Natural killer cell (primary cell): ENCODE results near the gene KCNH3. TPM values are rescaled to one million over a fixed set of nuclear protein-coding genes. Genes with fewer than 3 reads are reported as not detected.

Experiments
- ATAC-seq, 3 donors: fragments of 150-1000 bp in 2 of 3; fragments of 200-7000 bp in 1 of 3; cut with Tn5 transposase; 1 replicate in 1 of 3; 2 replicates in 2 of 3; pipeline ENCODE4 v1.10.0; 2021; ENCODE audit warnings: mild to moderate bottlenecking in 2 of 3, moderate library complexity in 2 of 3
- DNase-seq, 2 donors: peaks; one replicate each; pipeline versions ENCODE4 v3.0.0 to v3.0.0-alpha.2; 2013 to 2021; ENCODE audit warnings: mixed read lengths in 1 of 2
- H3K27ac ChIP-seq: one replicate; pipeline ENCODE4 v1.5.1; 2013; ENCODE audit warnings: mild to moderate bottlenecking, low read length
- H3K27me3 ChIP-seq: one replicate; pipeline ENCODE4 v1.6.1; 2013; ENCODE audit warnings: low read length; ENCODE audit not compliant: control insufficient read depth, insufficient read depth
- H3K36me3 ChIP-seq: one replicate; pipeline ENCODE4 v1.6.1; 2013; ENCODE audit warnings: low read length; ENCODE audit not compliant: control insufficient read depth, insufficient read depth
- H3K4me1 ChIP-seq: one replicate; pipeline ENCODE4 v1.6.1; 2013; ENCODE audit warnings: low read length; ENCODE audit not compliant: control insufficient read depth, insufficient read depth
- H3K4me3 ChIP-seq: one replicate; pipeline ENCODE4 v1.5.1; 2013; ENCODE audit warnings: low read length
- H3K9me3 ChIP-seq: one replicate; pipeline ENCODE4 v1.6.1; 2013; ENCODE audit warnings: low read length; ENCODE audit not compliant: control insufficient read depth, insufficient read depth
- H3K27ac Mint-ChIP-seq, 2 donors: one replicate each; pipeline ENCODE4 v1.8.0; 2022; ENCODE audit warnings: mild to moderate bottlenecking in 2 of 2, mixed read lengths in 2 of 2, moderate library complexity in 1 of 2
- H3K27me3 Mint-ChIP-seq, 2 donors: one replicate each; pipeline ENCODE4 v1.8.0; 2022; ENCODE audit warnings: low read depth in 2 of 2, mixed read lengths in 2 of 2
- H3K36me3 Mint-ChIP-seq: one replicate; pipeline ENCODE4 v1.8.0; 2022; ENCODE audit warnings: mixed read lengths
- H3K4me1 Mint-ChIP-seq, 2 donors: one replicate each; pipeline ENCODE4 v1.8.0; 2022; ENCODE audit warnings: mixed read lengths in 2 of 2
- H3K4me3 Mint-ChIP-seq: one replicate; pipeline ENCODE4 v1.8.0; 2022; ENCODE audit warnings: mild to moderate bottlenecking, moderate library complexity, mixed read lengths
- H3K9me3 Mint-ChIP-seq, 2 donors: one replicate each; pipeline ENCODE4 v1.8.0; 2022; ENCODE audit warnings: mixed read lengths in 2 of 2
- WGBS: methylation state at CpG from one replicate; pipeline ENCODE4 v1.1.7; 2013; ENCODE audit warnings: missing lambda C conversion rate; ENCODE audit not compliant: insufficient coverage; 5-methylcytosine and 5-hydroxymethylcytosine counted together
- intact Hi-C: fragments of 100-400 bp; cut with micrococcal nuclease; formaldehyde crosslinking; loops from one replicate; pipeline ENCODE4 v1.14.2; 2022
- total RNA-seq, 4 donors: library from RNA; stranded (reverse); fragments of 120-200 nt in 1 of 4; gene quantifications; one replicate each; pipeline versions ENCODE4 v1.2.3 to v1.2.4, GENCODE V29; 2013 to 2022
- TF ChIP-seq, protein P1 (sequence below): fragments of 200-600 bp; IDR thresholded peaks from one replicate; pipeline ENCODE4 v1.8.0; 2022; ENCODE audit warnings: antibody characterized with exemption

Gene KCNH3
- total RNA-seq, 3 donors from 2014 or later (not counting 1 experiment from before 2014, with no cell fraction given): 1.2 to 1.7 (median 1.6) TPM

DNA sequence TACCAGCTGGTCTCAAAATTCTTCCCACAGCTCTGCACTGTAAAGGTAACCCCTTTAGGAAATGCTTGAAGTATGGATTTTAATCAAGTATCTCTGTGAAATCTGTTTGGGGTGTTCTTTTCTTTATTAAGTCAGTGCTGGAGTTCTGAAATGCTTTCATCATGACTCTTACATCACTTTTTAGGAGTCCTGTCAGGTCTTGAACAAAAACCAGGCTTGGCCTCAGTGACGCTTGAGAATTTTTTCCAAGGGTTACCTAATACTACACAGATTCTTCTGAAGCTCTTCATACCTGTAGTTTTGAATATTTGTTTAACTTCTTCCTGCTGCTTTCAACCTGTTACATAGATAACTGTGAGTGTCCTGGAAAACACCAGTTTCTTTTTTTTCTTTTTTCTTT, 47.0 kb upstream of the KCNH3 start:
- 100% methylated on average over 1 of the region's 1 CpG for WGBS
- DNase-seq (no peak), ATAC-seq (no peak)
- no peaks in the 10 kb centered on the region for H3K27me3 Mint-ChIP-seq
- H3K4me1 ChIP-seq: no peaks in the 10 kb centered on the region
- TF ChIP-seq, protein P1, sequence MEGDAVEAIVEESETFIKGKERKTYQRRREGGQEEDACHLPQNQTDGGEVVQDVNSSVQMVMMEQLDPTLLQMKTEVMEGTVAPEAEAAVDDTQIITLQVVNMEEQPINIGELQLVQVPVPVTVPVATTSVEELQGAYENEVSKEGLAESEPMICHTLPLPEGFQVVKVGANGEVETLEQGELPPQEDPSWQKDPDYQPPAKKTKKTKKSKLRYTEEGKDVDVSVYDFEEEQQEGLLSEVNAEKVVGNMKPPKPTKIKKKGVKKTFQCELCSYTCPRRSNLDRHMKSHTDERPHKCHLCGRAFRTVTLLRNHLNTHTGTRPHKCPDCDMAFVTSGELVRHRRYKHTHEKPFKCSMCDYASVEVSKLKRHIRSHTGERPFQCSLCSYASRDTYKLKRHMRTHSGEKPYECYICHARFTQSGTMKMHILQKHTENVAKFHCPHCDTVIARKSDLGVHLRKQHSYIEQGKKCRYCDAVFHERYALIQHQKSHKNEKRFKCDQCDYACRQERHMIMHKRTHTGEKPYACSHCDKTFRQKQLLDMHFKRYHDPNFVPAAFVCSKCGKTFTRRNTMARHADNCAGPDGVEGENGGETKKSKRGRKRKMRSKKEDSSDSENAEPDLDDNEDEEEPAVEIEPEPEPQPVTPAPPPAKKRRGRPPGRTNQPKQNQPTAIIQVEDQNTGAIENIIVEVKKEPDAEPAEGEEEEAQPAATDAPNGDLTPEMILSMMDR: no peak
- H3K27ac ChIP-seq: no peak overlapping the region
- no peak overlapping the region for H3K4me3 Mint-ChIP-seq
- intact Hi-C loops: no loop called here
- H3K4me1 Mint-ChIP-seq: no peaks in the 10 kb centered on the region
- H3K4me3 ChIP-seq: no peak overlapping the region
- H3K27ac Mint-ChIP-seq: no peak overlapping the region
- no peaks in the 10 kb centered on the region for H3K36me3 ChIP-seq
- H3K9me3 Mint-ChIP-seq: no peaks in the 10 kb centered on the region
- H3K9me3 ChIP-seq: no peaks in the 10 kb centered on the region
- H3K36me3 Mint-ChIP-seq: no peaks in the 10 kb centered on the region
- no peaks in the 10 kb centered on the region for H3K27me3 ChIP-seq

DNA sequence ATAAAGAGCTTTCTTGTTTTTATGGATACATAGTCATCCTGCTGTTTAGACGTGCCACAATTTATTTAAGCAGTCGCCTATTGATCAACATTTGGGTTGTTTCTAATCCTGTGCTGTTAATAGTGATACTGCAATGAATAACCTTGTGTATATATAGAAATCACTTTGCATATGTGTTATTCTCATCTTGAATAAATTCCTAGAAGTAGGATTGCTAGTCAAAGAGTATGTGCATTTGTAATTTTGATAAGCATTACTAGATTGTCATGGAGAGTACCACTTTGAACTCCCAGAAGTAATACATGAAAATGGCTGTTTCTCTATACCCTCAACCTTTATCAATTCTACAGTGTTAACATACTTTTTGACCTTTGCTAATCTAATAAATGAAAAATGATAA, 44.9 kb upstream of the KCNH3 start:
- Mint-ChIP-seq H3K27me3 (no peaks in the 10 kb centered on the region), H3K27ac (no peak overlapping the region), H3K9me3 (no peaks in the 10 kb centered on the region), H3K4me3 (no peak overlapping the region), H3K4me1 (no peaks in the 10 kb centered on the region), H3K36me3 (no peaks in the 10 kb centered on the region)
- Histone ChIP-seq H3K27me3 (no peaks in the 10 kb centered on the region), H3K4me3 (no peak overlapping the region), H3K27ac (no peak overlapping the region), H3K4me1 (no peaks in the 10 kb centered on the region), H3K9me3 (no peaks in the 10 kb centered on the region), H3K36me3 (peaks cover 4% of the 10 kb centered on the region)
- TF ChIP-seq, protein P1: no peak
- ATAC-seq (no peak), DNase-seq (no peak)
- intact Hi-C loops: no loop called here
- 100% methylated on average over 1 of the region's 2 CpGs for WGBS

DNA sequence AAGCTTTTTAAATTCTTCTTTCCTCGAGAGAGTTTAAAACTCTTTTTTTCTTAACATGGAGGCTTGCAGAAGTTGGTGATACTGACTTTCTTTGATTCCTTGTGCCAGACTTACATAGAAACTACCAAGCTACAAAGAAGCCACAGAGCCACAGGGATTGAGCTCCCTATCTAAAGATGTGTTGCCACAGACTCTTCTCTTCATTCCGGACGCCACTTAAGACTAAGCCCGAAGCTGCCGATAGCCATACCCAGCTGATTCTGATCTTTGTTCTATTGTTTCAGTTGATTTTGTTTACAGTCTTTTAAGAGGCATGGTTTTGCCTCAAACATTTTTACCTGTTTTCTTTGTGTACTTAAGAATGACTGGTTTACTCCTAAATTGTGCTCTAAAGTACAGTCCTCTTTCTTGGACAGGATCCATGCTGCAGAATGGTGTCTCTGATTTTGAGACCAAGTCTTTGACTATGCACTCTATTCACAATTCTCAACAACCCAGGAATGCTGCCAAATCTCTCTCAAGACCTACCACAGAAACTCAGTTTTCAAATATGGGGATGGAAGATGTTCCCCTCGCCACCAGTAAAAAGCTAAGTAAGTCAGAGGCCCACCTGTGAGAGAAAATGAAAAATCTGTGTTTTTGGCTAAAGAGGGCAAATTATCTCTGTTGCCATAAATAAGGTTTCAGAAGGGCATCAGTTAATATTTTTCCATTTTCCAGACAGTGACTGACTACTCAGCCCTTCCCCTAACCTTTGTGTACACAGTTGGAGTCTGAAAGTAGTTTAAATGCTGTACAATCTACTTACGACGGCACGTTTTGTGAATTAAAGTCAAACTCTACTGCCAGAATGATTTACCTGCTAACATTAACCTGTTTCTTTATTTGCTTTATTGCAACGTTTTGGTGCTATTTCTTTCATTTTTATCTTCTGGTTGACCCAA, 42.1 kb upstream of the KCNH3 start:
- intact Hi-C loops: no loop called here
- H3K4me3 ChIP-seq: no peak overlapping the region

More for the DNA sequence above, 42.1 kb upstream of the KCNH3 start:
- Histone ChIP-seq H3K36me3 (peaks cover 4% of the 10 kb centered on the region), H3K9me3 (no peaks in the 10 kb centered on the region), H3K27ac (no peak overlapping the region), H3K27me3 (no peaks in the 10 kb centered on the region), H3K4me1 (no peaks in the 10 kb centered on the region)
- DNase-seq (no peak), ATAC-seq (no peak)
- Mint-ChIP-seq H3K27me3 (no peaks in the 10 kb centered on the region), H3K9me3 (no peaks in the 10 kb centered on the region), H3K4me3 (no peak overlapping the region), H3K27ac (no peak overlapping the region), H3K4me1 (no peaks in the 10 kb centered on the region), H3K36me3 (no peaks in the 10 kb centered on the region)
- WGBS: 93% methylated on average over 10 of the region's 10 CpGs
- TF ChIP-seq, protein P1: no peak
